GM18498 (cell line): ENCODE measurements around the gene SCRN2.
A peak's percentile ranks its signal among the peaks of the same experiment; 100 is the strongest.

Source experiments
- ATAC-seq: cut with Tn5 transposase; IDR thresholded peaks from one replicate; pipeline ENCODE4 v1.9.1; 2021; ENCODE audit warnings: mild to moderate bottlenecking, moderate library complexity; ENCODE audit not compliant: unreplicated experiment

The SCRN2 gene

DNA sequence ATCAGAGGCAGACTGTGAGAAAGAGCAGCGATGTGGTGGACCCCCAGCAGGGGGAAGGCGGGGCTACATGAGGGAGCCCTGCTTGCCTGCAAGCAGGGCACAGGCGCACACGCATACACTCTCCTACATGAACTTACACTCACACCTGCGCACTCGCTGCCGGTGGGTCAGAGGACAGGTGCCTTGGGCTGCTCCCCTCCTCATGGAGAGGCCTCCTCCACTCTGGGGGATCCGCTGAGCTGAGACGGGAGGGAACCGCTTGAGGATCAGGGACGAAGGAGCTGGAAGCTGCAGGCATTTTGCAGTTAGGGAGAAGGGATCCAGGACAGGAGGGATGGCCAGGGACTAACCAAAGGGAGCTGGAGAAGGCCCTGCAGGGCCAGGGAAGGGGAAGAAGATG lies 33.7 kb downstream of the SCRN2 start:
- ATAC-seq = no peak

DNA sequence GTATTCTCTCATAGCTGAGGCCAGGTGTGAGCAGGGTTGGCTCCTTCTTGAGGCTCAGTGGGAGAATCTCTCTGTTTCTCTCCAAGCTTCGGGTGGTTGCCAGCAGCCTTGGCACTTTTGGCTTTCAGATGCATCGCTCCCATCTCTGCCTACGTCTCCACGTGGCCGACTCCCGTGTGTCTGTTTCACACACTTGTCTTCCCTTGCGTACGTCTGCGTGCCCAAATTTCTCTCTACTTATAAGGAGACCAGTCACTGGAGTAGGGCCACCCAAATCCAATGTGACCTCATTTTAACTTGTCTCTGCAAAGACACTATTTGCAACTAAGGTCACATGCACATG lies 34.2 kb downstream of the SCRN2 start:
- no peak for ATAC-seq

DNA sequence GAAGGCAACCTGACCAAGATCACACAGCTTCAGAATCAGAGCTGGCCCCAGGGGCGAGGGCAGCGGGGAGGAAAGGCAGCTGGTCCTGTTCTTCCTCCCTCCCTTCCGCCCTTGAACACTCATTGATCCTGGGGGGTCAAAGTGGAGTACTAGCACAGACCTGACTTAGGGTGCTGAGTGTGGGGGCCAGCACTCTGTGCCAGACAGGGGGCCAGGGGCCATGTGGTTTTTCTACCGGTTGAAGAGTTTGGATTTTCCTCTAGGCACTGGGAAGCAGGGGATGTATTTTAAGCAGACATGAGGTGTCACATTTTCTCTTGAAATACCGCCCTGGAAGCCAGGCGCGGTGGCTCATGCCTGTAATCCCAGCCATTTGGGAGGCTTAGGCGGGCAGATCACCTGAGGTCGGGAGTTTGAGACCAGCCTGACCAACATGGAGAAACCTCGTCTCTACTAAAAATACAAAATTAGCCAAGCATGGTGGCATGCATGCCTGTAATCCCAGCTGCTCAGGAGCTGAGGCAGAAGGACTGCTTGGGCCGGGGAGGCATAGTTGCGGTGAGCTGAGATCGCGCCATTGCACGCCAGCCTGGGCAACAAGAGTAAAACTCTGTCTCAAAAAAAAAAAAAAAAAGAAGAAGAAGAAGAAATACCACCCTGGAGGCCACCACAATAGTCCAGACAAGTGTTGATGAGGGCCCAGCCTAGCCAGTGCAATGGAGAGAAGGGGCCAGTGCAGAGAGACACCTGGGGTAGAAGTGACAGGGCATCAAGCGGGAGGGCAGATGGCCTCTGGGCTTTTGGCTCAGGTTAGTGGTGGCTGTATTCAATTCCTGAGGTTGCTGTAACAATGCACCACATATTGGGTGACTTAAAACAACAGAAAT lies 34.8 kb downstream of the SCRN2 start:
- no peak for ATAC-seq

- no peak for ATAC-seq
Observed at GRCh38 chr17:47804461-47804860, 36.6 kb downstream of the SCRN2 start.

- no peak for ATAC-seq
Observed at GRCh38 chr17:47803751-47804150, 37.3 kb downstream of the SCRN2 start.

DNA sequence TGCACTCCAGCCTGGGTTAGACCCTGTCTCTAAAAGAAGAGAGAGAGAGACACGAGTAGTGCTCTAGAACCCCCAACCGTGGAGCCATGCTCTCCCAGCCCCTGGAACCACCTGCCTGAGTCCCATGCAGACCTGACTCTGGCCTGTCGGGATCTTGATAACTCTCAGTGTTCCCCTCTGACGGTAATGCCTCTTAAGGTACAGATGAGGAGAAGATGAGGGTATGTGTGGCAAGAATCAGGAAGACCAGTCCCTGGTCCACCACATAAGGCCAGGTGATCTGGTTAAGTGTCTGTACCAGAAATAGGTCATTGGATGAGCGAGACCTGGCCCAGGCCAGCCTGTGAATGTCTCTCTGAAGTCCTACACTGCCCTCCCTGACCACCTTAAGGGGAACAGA lies 37.9 kb downstream of the SCRN2 start:
- ATAC-seq = no peak

GRCh38 chr17:47802341-47803022 lies 38.6 kb downstream of the SCRN2 start:
- ATAC-seq = peak; percentile 56

- no peak for ATAC-seq
Observed at GRCh38 chr17:47801906-47802305, 39.2 kb downstream of the SCRN2 start.

DNA sequence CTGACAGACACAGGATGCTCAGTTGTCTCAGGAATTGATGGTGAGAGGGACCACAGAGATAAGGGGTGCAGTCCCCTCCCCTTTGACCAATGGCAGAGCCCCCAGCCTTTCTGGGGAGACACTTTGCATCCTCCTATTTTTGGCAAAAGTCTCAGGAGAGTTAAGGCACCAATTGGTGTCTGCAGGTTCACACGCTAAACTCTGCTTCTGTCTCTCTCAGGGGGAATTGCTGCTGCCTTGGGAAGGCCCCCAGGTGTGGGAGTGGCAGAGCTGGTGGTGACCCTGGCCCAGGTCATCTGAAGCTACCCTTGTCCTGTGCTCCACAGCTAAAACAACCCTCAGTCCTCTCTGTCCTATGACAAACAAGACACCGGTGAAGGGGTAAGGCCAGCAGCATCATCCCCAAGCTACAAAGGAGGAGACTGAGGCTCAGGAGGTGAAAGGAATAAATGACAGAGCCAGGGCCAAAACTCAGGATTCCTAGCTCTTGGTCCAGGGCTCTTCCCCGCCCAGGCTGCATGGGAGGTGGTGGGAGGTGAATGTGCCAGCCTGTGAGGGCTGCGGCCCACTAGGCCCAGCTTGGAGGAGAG lies 39.8 kb downstream of the SCRN2 start:
- ATAC-seq = no peak

- no peak for ATAC-seq
Observed at GRCh38 chr17:47800686-47801085, 40.4 kb downstream of the SCRN2 start.

GRCh38 chr17:47797797-47798196 lies 43.3 kb downstream of the SCRN2 start:
- ATAC-seq = no peak

GRCh38 chr17:47792979-47793378 lies 48.1 kb downstream of the SCRN2 start:
- ATAC-seq = no peak

- ATAC-seq = no peak
Observed at GRCh38 chr17:47792457-47792856, 48.6 kb downstream of the SCRN2 start.

GRCh38 chr17:47791025-47791424 lies 50.0 kb downstream of the SCRN2 start:
- no peak for ATAC-seq

DNA sequence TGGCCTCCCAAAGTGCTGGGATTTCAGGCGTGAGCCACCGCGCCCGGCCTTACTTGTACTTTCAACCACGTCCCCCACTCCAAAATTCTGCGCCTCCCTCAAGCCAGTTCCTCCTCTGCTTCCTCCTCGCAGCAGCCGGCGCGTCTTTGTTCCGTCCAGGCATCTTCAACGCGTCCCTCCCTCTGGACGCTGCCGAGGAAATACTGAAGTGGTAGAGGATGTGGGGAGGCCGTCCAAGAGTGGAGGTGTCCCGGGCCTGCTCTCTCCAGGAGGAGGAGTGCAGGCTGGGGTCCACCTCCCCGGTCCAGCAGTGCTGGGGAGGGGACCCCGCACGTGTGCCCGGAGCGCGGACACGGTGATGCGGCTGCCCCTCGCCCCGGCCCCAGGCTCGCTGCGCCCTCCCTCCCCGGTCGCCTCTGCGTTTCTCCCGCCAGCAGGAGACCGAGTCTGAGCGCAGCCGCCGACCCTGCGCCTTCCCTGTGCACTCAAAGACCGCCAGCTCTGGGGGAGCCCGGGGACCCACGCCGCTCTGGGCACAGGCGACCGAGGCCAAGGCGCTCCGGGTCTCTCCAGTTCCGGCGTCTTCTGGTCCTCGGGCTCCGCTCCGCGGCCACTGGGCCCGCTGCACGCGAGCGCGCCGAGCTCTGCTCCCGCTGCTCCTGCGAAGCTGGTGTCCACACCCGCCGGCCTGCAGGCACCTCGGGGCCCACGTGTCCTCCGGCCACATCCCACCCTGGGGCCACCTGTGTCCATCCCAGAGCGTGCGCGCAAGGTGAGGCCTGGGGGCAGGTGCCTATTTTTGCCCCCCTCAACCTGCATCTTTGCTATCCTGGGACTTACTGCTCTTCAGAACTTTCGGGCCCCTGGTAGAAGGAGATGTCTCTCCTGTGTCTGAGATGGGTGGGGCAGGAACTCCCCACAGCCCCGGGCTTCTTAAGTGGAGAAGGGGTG lies 51.2 kb downstream of the SCRN2 start:
- no peak for ATAC-seq
